Muscle layer of colon (tissue), 2 donors: Measurements from ENCODE around the gene SLC7A11.

Source experiments
- H3K27ac ChIP-seq: one replicate; pipeline ENCODE4 v1.7.0; 2013; ENCODE audit warnings: low read depth, mild to moderate bottlenecking, low read length, moderate library complexity
- H3K27me3 ChIP-seq, 2 donors: one replicate each; pipeline ENCODE4 v1.7.0; 2013; ENCODE audit warnings: low read length in 2 of 2, mild to moderate bottlenecking in 2 of 2; ENCODE audit not compliant: insufficient read depth in 2 of 2, control insufficient read depth in 1 of 2
- H3K36me3 ChIP-seq: one replicate; pipeline ENCODE4 v1.7.0; 2013; ENCODE audit warnings: mild to moderate bottlenecking, low read length; ENCODE audit not compliant: insufficient read depth
- H3K4me1 ChIP-seq: one replicate; pipeline ENCODE4 v1.7.0; 2013; ENCODE audit warnings: mild to moderate bottlenecking, low read length; ENCODE audit not compliant: insufficient read depth
- H3K4me3 ChIP-seq, 2 donors: one replicate each; pipeline ENCODE4 v1.7.0; 2013; ENCODE audit warnings: low read length in 2 of 2, low read depth in 1 of 2, mild to moderate bottlenecking in 1 of 2, moderate library complexity in 1 of 2
- H3K9ac ChIP-seq: one replicate; pipeline ENCODE4 v1.7.0; 2013; ENCODE audit warnings: low read length
- H3K9me3 ChIP-seq: one replicate; pipeline ENCODE4 v1.7.0; 2013; ENCODE audit warnings: mild to moderate bottlenecking, low read length
- donor health status: abdominal sarcoma.
- donor health status: Adenocarcinoma of cecum.

The SLC7A11 gene

GRCh38 chr4:138262469-138262868 lies 20.3 kb upstream of the SLC7A11 start:
- Histone ChIP-seq H3K4me1 (no peaks in the 10 kb centered on the region), H3K36me3 (no peaks in the 10 kb centered on the region), H3K9me3 (no peaks in the 10 kb centered on the region), H3K4me3 (no peak overlapping the region), H3K27me3 (no peaks in the 10 kb centered on the region), H3K9ac (no peak overlapping the region), H3K27ac (no peak overlapping the region)

DNA sequence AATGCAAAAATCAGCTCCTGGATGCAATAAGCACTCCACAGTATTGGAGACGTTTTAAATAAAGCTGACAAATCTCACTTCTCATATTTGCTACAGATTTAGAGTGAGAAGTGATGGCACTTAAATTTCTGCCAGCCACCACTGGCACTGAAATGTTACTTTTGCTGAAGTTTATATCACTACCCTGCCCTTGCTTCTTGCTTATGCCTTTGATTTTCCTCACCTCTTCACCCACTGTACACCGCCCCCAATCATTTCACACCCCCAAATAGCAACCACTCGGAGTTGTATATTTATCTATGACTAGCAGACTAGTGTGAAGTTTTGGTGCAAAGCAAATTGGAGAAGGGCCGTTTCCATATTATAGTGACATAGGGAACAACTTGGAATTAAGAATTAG lies 19.9 kb upstream of the SLC7A11 start:
- Histone ChIP-seq H3K36me3 (no peaks in the 10 kb centered on the region), H3K4me3 (no peak overlapping the region), H3K27ac (no peak overlapping the region), H3K9ac (no peak overlapping the region), H3K9me3 (no peaks in the 10 kb centered on the region), H3K27me3 (no peaks in the 10 kb centered on the region), H3K4me1 (no peaks in the 10 kb centered on the region)

- Histone ChIP-seq H3K27ac (no peak overlapping the region), H3K4me1 (no peaks in the 10 kb centered on the region), H3K36me3 (no peaks in the 10 kb centered on the region), H3K9ac (no peak overlapping the region), H3K27me3 (no peaks in the 10 kb centered on the region), H3K4me3 (no peak overlapping the region), H3K9me3 (no peaks in the 10 kb centered on the region)
These were observed 17.7 kb upstream of the SLC7A11 start for GRCh38 chr4:138259824-138260223.

GRCh38 chr4:138259271-138259670 lies 17.1 kb upstream of the SLC7A11 start:
- Histone ChIP-seq H3K4me1 (no peaks in the 10 kb centered on the region), H3K27me3 (no peaks in the 10 kb centered on the region), H3K27ac (no peak overlapping the region), H3K4me3 (no peak overlapping the region), H3K36me3 (no peaks in the 10 kb centered on the region), H3K9ac (no peak overlapping the region), H3K9me3 (no peaks in the 10 kb centered on the region)

DNA sequence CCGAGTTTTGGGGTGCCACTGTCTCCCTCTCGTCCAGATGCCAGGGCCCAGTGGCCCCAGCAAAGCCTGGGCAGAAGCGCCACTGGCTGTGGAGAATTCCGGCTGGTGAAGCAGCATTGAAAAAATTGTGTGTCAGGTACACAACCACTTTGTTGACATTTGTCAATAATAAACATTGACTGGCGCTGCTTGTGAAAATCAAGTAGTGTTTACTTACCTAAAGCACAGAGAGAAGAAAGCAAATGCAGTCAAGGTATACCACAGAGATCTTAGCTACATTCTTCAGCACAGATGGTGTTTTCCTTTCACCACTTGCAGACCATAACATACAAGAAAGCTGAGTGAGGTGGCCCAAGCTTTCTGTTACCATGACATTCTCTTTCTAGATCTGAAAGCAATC lies 14.5 kb upstream of the SLC7A11 start:
- Histone ChIP-seq H3K9me3 (no peaks in the 10 kb centered on the region), H3K4me1 (no peaks in the 10 kb centered on the region), H3K27ac (no peak overlapping the region), H3K27me3 (no peaks in the 10 kb centered on the region), H3K4me3 (no peak overlapping the region), H3K9ac (no peak overlapping the region), H3K36me3 (no peaks in the 10 kb centered on the region)

DNA sequence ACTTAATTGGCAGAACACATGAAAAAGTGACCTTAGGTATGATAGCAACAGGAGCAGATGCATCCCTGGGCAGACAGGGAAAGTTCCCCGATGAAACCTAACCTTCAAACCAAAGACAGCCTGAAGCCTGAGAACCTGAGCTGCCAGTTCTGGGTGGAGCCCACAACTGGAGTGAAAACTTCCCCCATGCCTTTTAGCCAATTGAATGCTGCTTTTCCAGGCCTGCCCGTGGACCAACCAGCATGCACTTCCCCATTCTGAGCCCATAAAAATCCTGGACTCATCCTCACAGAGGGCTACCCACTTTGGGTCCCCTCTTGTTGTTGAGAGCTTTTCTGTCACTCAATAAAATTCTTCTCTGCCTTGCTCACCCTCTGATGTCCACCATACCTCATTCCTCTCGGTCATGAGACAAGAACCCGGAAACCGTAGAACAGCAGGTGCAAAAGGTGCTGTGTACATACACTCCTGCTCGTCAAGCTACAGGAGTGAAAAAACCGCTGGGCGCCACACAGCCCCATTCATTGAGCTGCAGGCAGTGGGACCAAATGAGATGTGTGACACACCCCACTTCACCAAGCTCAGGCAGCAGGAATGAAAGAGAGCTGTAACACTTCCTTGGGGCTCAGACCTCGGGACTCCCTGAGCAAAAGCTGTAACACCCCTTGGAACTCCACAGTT lies 13.9 kb upstream of the SLC7A11 start:
- H3K27me3 ChIP-seq, result no peaks in the 10 kb centered on the region
- no peaks in the 10 kb centered on the region for H3K4me1 ChIP-seq
- no peaks in the 10 kb centered on the region for H3K9me3 ChIP-seq
- no peak overlapping the region for H3K27ac ChIP-seq
- no peaks in the 10 kb centered on the region for H3K36me3 ChIP-seq
- H3K9ac ChIP-seq, result no peak overlapping the region
- no peak overlapping the region for H3K4me3 ChIP-seq

DNA sequence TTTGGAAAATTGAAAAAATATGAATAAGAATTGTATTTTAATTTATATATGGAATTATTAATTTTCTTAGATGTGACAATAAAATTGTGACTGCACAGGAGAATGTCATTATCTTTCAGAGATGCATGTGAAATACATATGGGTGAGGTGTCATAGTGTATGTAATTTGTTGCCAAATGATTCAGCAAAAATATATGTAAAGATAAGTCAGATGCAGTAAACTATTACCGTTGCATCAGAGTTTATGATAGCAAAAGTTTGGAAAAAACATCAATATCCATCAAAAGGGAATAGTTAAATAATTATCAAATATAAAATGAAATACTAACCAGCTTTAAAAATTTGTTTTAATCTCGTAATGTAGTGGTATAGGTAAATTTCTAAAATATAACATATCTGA lies 10.4 kb upstream of the SLC7A11 start:
- no peaks in the 10 kb centered on the region for H3K27me3 ChIP-seq
- no peak overlapping the region for H3K4me3 ChIP-seq
- H3K27ac ChIP-seq, result no peak overlapping the region
- H3K4me1 ChIP-seq, result no peaks in the 10 kb centered on the region
- H3K9me3 ChIP-seq, result no peaks in the 10 kb centered on the region
- H3K9ac ChIP-seq, result no peak overlapping the region
- H3K36me3 ChIP-seq, result no peaks in the 10 kb centered on the region

- no peaks in the 10 kb centered on the region for H3K27me3 ChIP-seq
- no peaks in the 10 kb centered on the region for H3K9me3 ChIP-seq
- no peak overlapping the region for H3K27ac ChIP-seq
- no peaks in the 10 kb centered on the region for H3K4me1 ChIP-seq
- H3K4me3 ChIP-seq, result no peak overlapping the region
- H3K36me3 ChIP-seq, result no peaks in the 10 kb centered on the region
- no peak overlapping the region for H3K9ac ChIP-seq
These were observed 9.8 kb upstream of the SLC7A11 start for GRCh38 chr4:138251938-138252337.

- Histone ChIP-seq H3K27me3 (no peaks in the 10 kb centered on the region), H3K36me3 (no peaks in the 10 kb centered on the region), H3K4me3 (no peak overlapping the region), H3K9me3 (no peaks in the 10 kb centered on the region), H3K4me1 (no peaks in the 10 kb centered on the region), H3K27ac (no peak overlapping the region), H3K9ac (no peak overlapping the region)
These were observed 7.0 kb upstream of the SLC7A11 start for GRCh38 chr4:138249132-138249531.

DNA sequence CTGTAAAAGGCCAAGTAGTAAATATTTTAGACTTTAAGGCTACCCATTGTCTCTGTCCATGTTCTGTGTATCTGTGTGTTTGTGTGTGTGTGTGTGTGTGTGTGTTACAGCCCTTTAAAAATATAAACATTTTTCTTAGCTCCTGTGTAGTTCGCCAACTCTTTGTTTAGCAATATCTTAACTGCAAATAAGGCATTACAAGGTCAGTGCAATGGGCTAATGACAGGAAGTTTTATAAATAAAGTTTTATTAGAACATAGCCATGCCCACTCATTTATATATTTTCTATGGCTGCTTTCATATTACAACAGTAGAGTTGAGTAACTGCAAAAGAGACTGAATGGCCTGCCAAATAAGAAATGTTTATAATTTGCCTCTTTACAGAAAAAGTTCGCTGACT lies 5.9 kb upstream of the SLC7A11 start:
- no peaks in the 10 kb centered on the region for H3K27me3 ChIP-seq
- H3K4me3 ChIP-seq, result no peak overlapping the region
- H3K36me3 ChIP-seq, result no peaks in the 10 kb centered on the region
- H3K27ac ChIP-seq, result no peak overlapping the region
- no peak overlapping the region for H3K9ac ChIP-seq
- H3K9me3 ChIP-seq, result no peaks in the 10 kb centered on the region
- H3K4me1 ChIP-seq, result no peaks in the 10 kb centered on the region

DNA sequence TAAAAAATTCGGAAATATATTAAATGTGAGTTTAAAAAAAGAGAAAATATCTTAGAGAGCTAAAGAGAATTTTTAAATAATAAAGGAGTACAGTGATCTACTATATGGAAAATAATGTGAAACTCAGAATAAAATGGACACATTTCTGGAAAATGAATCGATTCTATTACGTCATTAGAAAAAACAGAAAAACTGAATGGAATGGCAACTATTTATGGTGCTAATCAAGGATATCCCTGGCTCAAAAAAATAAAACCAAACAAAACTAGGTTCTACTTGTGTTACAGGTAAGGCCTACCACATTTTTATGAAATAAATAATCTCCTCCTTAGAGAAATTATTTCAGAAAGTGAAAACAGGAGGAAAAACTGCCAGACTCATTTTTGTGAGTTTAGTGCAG lies 5.5 kb upstream of the SLC7A11 start:
- no peaks in the 10 kb centered on the region for H3K9me3 ChIP-seq
- no peak overlapping the region for H3K9ac ChIP-seq
- H3K36me3 ChIP-seq, result no peaks in the 10 kb centered on the region
- no peak overlapping the region for H3K27ac ChIP-seq
- no peaks in the 10 kb centered on the region for H3K27me3 ChIP-seq
- H3K4me3 ChIP-seq, result no peak overlapping the region
- no peaks in the 10 kb centered on the region for H3K4me1 ChIP-seq

DNA sequence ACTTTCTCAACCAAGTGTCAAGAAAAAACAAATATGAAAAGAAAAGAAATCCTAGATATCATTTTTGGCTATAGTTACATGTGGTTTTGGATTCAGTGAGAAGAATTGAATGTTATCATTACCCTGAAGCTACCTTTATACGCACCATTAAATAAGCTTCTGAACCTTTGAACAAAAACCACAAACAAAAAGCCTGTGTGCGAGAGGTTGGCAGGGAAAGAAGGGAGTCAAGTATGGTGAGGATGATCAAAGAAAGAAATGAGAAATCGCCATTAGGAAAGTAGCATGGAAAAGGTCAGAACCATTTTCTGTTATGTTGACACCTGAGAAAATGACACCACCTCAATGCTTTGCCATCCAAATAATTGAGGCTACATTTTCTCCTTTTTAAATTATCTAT lies 1.2 kb upstream of the SLC7A11 start:
- Histone ChIP-seq H3K9me3 (no peaks in the 10 kb centered on the region), H3K36me3 (no peaks in the 10 kb centered on the region), H3K4me1 (no peaks in the 10 kb centered on the region), H3K4me3 (no peak overlapping the region), H3K9ac (no peak overlapping the region), H3K27me3 (no peaks in the 10 kb centered on the region), H3K27ac (no peak overlapping the region)
